Thymus (tissue), 2 donors: Measurements from ENCODE around the gene OTOS. TPM values are rescaled to one million over a fixed set of nuclear protein-coding genes. Genes with fewer than 3 reads are reported as not detected.

Source experiments
- polyA plus RNA-seq: library from polyadenylated mRNA; stranded (reverse); fragments of 200-250 nt; gene quantifications from one replicate; pipeline ENCODE4 v1.2.3, GENCODE V29; 2013
- total RNA-seq: library from RNA; stranded (reverse); fragments of 120-200 nt; gene quantifications from one replicate; pipeline ENCODE4 v1.2.4, GENCODE V29; 2013
- donor health status: healthy.

The OTOS gene
- total and polyA plus RNA-seq, 2 donors, result 0.38 to 2.4 TPM

Other genes starting within 250 kb of the OTOS start
- 114 TPM for gene NDUFA10, start 115.3 kb downstream of the OTOS start, total RNA-seq
- 72.1 TPM for gene NDUFA10, start 115.3 kb downstream of the OTOS start, polyA plus RNA-seq
- gene OR6B2, start 110.2 kb downstream of the OTOS start, total RNA-seq, result not detected
- not detected for gene OR6B2, start 110.2 kb downstream of the OTOS start, polyA plus RNA-seq
- not detected for gene OR6B3, start 87.1 kb downstream of the OTOS start, total RNA-seq
- gene OR6B3, start 87.1 kb downstream of the OTOS start, polyA plus RNA-seq, result not detected
- 219 TPM for gene COPS9, start 4.4 kb downstream of the OTOS start, total RNA-seq
- 383 TPM for gene COPS9, start 4.4 kb downstream of the OTOS start, polyA plus RNA-seq